Posterior cingulate gyrus (tissue), 11 donors: ENCODE measurements around the gene RCC2.

Experiments
- DNase-seq, 10 donors: peaks; one replicate each; pipeline versions ENCODE4 v3.0.0 to v3.0.0-alpha.2; 2020 to 2021; ENCODE audit warnings: mixed read lengths in 3 of 10
- intact Hi-C: fragments of 100-400 bp; cut with DNase I; formaldehyde crosslinking; loops from one replicate; pipeline ENCODE4 v1.15.1; 2023

RCC2 gene

DNA sequence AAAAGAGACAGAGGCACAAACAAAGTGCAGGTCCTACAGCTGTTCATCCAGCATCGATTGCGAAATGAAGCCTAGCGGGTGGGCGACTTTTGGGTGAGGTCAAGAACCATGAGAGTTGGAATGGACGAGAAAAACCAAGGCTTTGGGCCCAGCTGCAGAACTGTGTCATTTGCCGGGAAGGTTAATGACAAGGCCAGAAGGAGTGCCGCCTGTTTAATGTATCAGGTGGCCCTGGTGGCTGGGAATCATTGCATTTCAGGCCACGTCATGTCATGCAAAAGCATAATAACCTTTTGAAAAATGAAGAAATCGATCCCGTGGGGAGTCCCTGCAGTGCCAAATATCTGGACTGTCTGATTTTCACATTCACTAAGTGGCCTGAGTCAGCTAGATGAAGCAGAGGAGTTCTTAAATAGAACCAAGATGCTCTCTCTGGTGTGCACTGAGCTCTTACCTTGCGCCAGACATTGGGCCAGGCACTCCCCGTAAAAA is 8.1 kb upstream of the RCC2 start:
- peak in 1 of 10 donors; percentile 39 for DNase-seq
- intact Hi-C loops: no loop called here

DNA sequence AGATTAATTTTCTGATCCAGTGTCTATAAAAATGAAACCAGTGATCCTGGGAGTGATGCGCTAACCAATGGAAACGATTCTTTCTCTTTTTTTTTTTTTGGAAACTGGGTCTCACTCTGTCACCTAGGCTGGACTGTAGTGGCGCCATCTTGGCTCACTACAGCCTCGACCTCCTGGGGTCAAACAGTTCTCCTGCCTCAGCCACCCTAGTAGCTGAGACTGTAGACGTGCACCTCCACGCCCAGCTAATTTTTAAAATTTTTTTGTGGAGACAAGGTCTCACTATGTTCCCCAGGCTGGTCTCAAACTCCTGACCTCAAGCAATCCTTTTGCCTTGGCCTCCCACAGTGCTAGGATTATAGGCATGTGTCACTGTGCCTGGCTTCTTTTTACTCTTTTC is 3.4 kb upstream of the RCC2 start:
- intact Hi-C loops: no loop called here
- DNase-seq: peak in 1 of 10 donors; percentile 6

DNA sequence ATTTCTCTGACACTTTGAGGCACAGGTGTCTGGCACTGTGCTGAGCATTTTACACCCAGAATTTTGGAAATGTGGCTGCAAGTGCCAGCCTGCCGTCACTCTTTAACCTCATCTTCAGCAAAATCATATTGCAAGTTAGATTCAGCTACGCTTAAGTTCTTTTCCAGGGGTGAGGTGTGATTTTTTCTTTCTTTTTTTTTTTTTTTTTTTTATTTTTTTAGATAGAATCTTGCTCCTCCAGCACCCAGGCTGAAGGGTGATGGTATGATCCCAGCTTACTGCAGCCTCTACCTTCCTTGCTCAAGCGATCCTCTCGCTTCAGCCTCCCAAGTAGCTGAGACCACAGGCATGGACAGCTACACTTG is 2.5 kb upstream of the RCC2 start:
- intact Hi-C loops: no loop called here
- DNase-seq: peak in 1 of 10 donors; percentile 1

DNA sequence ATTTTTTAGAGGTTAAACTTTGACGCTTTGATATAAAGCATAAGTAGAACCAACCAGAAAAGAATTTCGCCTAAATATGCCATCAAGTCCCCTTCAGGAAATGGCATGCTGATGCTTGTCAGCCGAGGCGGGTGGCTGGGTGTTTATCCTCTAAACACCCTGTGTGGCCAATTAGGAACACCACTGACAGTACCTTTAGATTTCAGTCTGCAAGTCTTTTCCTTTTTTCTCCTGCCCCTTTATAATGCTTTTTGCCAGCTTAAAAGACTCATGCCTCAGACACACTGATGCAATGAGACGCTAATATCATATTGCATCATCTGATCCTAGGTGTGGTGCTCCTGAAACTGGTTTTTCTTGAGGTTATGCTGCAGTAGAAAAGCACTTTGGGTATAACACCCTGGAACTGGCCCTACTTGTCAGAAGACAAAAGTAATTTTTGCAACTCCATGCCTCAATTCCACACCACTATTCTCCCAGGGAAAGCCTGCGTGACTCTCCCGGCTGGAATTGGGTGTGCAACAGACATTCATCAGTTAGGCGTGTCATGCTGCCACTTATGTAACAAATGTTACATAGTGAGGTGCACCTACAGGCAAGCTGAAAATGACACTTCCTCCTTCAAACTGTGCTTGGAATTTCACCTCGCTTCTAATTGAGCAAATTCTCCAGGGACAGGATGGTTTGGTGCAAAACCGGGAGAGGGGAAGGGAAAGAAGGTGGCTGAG is 2.0 kb upstream of the RCC2 start:
- intact Hi-C loops: no loop called here

DNA sequence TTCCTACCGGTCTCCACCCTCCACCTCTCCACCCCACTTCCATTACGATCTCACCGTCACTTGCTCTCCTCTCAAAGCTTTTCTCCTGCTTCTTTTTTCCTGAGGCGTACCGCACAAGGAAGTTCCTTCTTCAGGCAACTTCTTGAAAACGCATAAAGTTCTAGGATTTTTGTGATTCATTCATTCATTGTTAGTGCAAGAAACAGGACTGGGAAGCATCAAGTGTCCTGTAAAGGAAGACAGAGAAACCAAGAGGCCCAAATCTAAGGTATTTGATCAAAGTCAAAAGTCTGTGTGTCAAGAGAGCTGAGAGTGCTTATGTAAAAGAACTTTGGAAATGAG is 1.3 kb upstream of the RCC2 start:
- intact Hi-C loops: no loop called here
- no peak for DNase-seq

More for the DNA sequence above, 2.0 kb upstream of the RCC2 start:
- DNase-seq: peak in 1 of 10 donors; percentile 32

DNA sequence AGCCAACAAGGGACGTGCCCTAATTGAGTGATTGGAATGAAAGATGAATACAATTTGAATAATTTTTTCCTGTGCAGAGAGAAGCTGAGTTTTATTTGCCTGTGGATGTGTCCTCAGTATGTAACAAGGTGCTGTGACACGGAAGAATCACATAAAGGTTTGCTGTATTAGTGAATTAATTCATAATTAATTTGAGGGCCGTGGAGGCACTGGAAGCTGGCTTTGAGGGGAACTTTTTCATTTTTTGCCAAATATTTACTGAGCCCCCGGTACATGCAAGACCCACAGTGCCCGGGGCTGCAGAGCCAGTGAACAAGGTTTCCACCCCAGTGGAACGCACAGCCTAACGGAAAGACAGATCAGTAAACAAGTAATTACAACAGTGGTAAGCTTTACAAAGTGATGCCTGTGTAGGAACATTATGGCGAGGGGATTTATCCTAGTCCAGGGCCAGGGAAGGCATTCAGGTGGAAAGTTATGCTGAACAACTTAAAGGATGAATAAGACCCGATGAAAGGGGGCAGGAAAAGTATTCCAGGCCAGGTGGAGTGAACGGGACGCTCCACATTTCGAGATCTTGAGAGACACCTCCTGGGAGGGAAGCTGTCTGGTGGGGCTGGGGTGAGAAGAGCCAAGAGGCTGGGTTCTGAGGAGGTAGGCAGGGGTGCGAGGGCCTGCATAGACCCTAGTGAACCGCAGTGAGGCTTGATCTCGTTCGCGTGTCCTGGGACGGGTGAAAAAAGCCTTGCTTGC is 773 bp upstream of the RCC2 start:
- intact Hi-C loops: no loop called here
- DNase-seq: peak in 1 of 10 donors; percentile 37

DNA sequence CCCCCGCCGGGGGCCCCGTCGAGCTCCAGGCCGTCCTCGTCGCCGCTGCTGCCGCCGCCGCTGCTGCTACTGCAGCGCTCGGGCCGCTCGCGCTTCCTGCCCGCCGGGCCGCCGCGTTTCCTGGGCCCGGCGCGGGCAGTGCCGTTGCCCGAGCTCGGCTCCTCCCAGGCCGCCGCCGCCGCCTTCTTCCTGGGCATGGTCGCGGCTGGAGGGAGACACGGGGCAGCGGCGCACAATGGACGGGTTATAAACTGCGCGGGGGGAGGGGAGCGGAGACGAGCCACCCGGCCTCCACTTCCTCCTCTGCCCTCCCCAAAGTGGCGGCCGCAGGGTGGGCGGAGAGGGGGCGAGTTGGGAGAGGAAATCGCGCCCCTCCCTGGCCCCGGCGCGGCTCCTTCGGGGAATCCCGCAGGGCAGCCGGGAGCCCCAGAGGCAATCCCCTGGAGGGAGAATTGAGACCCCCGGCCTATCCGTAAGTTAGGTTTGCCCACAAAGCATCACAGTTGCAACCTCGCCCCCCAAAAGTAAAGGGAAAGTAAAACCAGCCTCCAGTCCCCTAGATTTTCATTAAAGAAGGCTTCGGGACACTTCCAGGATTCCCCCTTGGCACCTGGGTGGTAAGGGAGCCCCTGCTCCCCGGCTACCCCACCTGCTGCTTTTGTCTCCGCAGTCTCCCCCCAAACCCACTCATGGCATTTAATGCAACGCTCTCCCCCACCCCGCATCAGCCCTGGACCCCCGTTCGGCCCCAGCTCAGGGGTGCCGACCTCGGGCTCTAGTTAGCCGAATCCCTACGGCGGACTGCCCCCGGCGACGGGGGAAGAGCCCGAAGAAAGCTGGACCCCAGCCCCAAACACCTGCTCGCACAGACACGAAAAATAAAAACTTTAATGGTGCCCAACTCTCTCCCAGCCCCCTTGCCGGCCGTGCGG is 893 bp downstream of the RCC2 start:
- DNase-seq: peak; percentile 52 to 93 (median 57)
- intact Hi-C loops: loop anchor here (1.0 to 5.0 kb wide), 2 partner anchors 19 to 381 kb away; no protein-coding TSS in a partner anchor

DNA sequence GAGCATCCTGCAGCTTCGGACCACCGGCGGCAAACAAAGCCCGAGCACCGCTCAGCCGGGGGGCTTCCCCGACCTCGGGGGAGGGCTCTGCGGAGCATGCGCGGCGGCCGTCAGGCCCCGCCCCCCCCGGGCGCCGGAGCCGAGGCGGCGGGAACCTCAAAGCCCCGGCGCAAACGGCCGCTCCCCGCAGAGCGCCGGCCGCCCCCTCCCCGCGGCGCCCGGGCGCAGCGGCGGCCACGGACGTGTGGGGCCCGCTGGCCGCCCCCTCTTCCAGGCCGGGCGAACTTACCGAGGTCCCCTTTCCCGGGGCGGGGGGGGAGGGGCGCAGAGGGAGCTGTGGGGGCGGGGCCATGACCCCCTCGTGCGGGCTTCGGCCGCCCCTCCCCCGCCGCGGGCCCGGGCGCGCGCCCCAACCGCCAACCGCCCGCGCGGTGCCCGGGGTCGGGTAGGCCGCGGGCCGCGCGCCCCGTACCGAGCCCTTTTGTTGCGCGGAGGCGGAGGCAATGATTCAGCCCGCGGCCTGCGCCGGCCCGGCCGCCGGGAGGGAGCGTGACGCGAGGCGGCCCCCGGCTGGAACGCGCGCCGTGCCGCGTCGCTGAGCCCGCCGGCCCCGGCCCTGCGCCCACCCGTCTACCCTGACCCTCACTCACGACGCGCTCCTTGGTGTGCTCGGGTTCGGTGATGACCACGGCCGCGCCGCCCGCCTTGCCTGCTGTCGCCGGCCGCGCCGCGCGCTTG is 1.7 kb downstream of the RCC2 start:
- intact Hi-C loops: loop anchor here (5.0 kb wide), 1 partner anchor 380 kb away; no protein-coding TSS in a partner anchor
- peak in 3 of 10 donors; percentile 55 to 68 (median 66) for DNase-seq

DNA sequence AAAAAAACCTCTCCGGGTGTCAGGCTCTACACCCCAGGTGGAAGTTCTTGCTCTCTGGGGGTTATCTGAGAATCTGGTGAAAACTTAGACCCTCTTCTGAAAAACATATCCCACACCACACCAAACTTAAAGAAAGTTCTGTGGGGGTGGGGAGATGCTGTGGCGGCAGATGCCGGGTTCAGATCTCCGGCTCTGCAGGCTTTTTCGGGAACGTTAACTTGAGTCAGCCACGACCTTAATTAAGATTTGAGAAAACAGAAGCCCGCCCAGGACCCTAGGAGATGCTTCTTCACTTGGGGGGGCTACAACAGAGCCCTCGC is 2.3 kb downstream of the RCC2 start:
- DNase-seq: peak in 1 of 10 donors; percentile 25
- intact Hi-C loops: loop anchor here (5.0 kb wide), 1 partner anchor 380 kb away; no protein-coding TSS in a partner anchor

DNA sequence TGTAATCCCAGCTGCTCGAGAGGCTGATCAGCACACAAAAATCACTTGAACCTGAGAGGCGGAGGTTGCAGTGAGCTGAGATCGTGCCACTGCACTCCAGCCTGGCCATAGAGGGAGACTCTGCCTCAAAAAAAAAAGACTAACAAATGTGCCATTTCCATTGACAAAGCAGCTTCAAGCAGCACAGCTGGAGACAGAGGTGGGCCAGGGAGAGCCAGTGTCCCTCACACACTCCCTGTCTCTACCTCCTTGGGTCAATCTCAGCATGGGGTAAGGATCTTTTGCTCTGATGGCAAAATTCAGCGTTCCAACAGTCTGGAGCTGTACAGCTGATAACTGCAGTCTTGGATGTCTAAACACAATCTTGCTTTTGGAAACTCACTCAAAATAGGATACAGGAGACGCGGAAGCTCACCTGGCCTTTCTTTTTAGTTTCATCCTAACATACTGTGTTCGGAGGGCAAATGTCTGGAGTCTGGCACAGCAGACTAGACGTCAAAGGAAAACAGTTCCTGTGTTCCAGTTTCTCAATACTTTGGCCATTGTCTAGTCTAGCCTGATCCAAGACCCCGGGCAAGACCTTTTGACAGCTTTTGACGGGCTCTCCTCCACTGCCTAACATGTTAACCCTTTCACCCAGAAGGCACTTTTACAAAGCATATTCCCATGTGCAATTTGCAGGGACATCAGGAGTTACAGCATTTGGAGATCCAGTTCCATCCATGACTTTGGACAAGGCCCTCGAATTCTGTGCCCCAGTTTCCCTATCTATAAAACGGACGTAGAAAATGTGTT is 2.9 kb downstream of the RCC2 start:
- intact Hi-C loops: loop anchor here (5.0 kb wide), 1 partner anchor 379 kb away; no protein-coding TSS in a partner anchor
- peak in 1 of 10 donors; percentile 5 for DNase-seq

DNA sequence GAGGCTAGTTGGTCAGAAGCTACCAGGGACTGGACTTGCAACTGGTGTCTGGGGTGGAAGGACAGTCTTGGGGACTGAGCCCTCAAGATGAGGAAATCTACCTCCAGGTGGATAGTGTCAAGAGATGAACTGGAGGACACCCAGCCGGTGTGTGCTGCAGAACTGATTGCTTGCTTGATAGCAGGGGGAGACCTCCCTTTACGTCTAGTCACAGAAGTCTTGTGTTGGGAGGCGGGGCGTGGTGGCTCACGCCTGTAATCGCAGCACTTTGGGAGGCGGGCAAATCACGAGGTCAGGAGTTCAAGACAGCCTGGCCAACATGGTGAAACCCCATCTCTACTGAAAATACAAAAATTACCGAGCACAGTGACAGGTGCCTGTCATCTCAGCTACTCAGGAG is 4.9 kb downstream of the RCC2 start:
- peak in 1 of 10 donors; percentile 35 for DNase-seq
- intact Hi-C loops: no loop called here

DNA sequence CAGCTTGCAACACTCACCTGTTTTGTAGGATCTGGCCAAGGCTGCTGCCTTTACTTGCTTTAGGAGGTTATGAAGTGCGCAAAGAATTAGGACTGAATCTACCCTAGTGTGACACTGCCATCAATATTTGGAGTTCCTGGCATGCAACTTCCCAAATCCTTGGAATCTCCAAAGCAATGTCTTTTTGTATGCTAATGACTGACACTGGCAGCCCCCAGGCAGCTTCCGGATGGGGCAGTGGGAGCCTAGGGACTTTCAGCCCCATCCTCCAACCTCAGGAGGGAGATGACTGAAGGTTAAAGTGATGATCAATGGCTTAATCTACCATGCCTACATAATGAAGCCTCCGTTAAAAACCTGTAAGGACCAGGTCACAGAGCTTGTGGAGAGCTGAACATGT is 5.5 kb downstream of the RCC2 start:
- intact Hi-C loops: no loop called here
- DNase-seq: peak in 1 of 10 donors; percentile 47

DNA sequence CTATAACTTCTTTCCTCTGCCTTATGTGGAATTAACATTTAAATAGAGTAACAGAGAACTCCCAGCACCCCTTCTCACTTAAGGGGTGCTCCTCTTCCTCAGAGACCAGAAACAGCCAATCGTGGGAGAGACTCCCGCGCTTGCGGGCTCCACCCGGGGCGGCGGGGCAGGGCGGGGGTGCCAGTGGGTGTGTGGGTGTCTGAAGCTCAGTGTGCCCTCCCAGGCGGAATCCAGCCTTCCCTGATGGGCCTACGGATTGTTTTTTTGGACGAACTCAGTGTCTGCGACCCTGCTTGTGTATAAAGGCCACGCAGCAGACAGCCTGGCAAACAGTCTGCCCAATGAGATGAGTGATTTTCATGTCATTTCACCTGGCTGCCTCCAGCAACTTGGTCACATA is 6.2 kb downstream of the RCC2 start:
- intact Hi-C loops: no loop called here

DNA sequence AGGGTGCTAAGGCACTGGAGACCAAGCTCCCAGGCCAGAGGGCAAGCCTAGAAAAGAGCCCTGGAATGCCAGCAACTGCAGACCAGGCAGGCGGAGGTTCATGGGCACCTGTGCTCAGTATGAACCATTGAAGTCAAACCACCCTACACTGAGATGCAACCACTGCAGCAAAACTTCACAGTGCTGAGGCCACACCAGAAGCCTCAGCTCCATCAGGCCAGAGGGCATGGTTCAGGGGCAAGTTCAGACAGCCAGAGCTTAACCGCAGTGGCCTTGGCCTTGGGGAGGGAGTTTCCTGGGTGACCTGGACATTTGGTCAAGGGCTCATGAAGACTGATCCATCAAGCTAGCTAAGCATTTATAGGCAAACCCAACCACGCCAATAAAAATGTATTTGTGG is 7.1 kb downstream of the RCC2 start:
- peak in 1 of 10 donors; percentile 32 for DNase-seq
- intact Hi-C loops: no loop called here

More for the DNA sequence above, 6.2 kb downstream of the RCC2 start:
- DNase-seq: peak in 1 of 10 donors; percentile 44

DNA sequence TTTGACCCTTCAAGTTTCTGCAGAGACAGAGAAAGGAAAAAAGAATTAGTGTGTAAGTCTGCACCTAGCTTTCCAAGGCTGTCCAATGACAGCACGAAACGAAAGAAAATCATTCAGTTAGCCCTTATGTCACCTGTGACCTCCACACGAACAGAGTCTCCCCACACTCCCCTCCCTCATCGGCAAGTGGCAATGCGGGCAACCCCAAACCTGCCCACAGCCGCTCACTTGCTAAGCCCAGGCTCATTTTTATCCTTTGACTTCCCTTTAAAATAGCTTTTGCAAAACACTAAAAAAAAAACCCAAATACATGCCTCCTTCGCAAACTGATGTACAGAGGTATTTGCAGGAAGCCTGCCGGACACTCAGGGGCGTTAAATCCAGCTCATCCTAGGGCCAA is 10.3 kb downstream of the RCC2 start:
- intact Hi-C loops: loop anchor here (10.0 kb wide), 1 partner anchor 176 kb away; no protein-coding TSS in a partner anchor
- no peak for DNase-seq

DNA sequence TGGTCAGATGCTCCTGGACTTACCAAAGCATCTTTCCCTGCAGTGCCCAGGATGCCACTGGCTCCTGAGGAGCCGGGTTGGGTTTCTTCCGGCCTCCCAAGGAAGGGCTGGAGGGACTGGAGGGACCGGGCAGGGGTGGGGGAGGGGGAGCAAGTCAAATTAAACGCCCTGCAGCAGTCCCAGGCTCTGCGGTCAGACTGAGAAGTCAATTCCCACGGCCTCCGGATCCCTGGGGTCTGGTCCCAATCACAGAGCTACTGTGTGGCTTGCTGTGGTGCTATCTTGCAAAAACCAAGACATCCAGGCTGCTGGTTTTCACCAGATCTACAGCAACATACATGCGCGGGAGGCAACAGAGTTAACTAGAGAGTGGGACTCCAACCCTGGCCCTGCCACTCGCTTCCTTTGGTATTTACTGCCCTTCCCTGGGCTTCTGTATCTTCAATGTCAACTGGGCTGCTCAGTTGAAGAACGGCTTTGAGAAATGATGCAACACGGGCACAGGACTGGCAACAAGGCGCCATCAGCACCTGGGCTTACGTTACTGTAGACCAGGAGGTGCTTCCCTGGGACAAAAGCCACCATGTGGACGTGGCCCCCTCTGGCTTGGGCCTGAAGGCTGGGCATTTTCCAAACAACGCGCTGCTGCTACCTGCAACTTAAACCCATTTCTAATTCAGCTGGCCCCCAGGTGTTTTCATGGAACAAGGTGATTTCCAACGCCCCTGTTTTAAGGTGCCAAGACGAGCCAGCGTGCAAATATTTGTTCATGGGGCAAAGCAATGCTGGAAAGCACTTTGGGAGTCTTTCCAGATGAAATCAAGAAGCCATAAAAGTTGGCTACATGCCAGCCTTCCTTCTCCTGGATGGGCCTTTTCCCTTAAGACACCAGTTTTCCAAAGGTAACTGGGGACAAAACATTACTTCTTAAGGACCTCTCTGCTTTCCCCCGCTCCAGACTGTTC is 11.5 kb downstream of the RCC2 start:
- intact Hi-C loops: loop anchor here (10.0 kb wide), 1 partner anchor 177 kb away; no protein-coding TSS in a partner anchor
- DNase-seq: no peak

DNA sequence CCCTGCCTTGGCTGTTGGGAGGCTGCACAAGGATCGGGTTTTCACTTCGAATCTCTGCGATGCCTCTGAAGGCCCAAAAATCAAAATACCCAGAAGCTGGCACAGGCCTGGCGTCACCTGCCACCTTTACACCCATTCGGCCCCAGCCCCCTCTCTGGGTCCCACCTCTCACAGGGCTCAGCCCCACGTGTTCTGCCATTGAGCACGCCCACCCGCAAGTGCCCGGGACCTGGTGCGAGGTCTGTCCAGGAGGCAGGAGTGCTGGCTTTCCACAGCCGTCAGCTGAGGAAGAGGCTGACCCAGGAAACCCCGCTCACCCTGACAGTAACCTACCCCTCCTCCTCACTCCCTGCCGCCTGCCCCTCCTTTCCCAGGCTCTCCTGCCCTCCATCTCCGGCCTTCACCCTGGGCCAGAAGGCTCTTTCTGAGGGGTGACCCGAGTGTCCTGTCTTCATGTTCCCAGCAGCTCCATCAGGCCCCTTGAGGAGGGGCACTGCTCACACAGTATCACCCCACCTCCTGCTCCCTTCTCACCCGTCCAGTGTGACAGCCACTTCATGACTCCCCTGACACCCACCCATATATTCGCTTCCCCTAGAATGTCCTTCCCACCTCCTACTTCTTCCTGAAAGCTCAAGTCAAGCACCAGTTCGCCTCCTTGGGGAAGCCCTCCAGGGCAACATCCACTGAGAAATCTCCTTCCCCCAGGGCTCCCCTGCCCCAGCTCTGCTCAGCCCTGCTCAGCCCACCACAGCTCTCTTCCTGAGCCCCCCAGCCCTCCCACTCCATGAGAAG is 13.5 kb downstream of the RCC2 start:
- intact Hi-C loops: loop anchor here (10.0 kb wide), 1 partner anchor 179 kb away; no protein-coding TSS in a partner anchor
- no peak for DNase-seq
